GM12891 (cell line): ENCODE measurements around the gene ESYT2.

Source experiments
- DNase-seq: peaks from one replicate; pipeline ENCODE4 v3.0.0; 2011; ENCODE audit warnings: low spot score; ENCODE audit not compliant: insufficient read length
- FAIRE-seq: peaks from 2 replicates; lab custom pipeline; 2011; peaks lifted over from hg19 to GRCh38; lab: Jason Lieb, UNC
- PAX5 ChIP-seq: IDR thresholded peaks from 2 replicates; pipeline ENCODE4 v1.6.1; 2011; ENCODE audit warnings: low read length, moderate library complexity, mild to moderate bottlenecking; ENCODE audit not compliant: insufficient read depth, severe bottlenecking
- POLR2A ChIP-seq: IDR thresholded peaks from 2 replicates; pipeline ENCODE4 v1.6.1; 2011; ENCODE audit warnings: low read depth, low read length, control low read depth
- POLR2AphosphoS5 ChIP-seq: IDR thresholded peaks from 2 replicates; pipeline ENCODE4 v1.6.1; 2011; ENCODE audit warnings: low read depth, low read length, control low read depth
- POU2F2 ChIP-seq: IDR thresholded peaks from 2 replicates; pipeline ENCODE4 v1.6.1; 2011; ENCODE audit warnings: low read depth, mild to moderate bottlenecking, control low read depth, low read length, moderate library complexity
- SPI1 ChIP-seq: IDR thresholded peaks from 2 replicates; pipeline ENCODE4 v1.6.1; 2011; ENCODE audit warnings: low read depth, low read length, control low read depth
- TAF1 ChIP-seq: IDR thresholded peaks from 2 replicates; pipeline ENCODE4 v1.6.1; 2011; ENCODE audit warnings: low read depth, low read length, control low read depth

ESYT2 gene

DNA sequence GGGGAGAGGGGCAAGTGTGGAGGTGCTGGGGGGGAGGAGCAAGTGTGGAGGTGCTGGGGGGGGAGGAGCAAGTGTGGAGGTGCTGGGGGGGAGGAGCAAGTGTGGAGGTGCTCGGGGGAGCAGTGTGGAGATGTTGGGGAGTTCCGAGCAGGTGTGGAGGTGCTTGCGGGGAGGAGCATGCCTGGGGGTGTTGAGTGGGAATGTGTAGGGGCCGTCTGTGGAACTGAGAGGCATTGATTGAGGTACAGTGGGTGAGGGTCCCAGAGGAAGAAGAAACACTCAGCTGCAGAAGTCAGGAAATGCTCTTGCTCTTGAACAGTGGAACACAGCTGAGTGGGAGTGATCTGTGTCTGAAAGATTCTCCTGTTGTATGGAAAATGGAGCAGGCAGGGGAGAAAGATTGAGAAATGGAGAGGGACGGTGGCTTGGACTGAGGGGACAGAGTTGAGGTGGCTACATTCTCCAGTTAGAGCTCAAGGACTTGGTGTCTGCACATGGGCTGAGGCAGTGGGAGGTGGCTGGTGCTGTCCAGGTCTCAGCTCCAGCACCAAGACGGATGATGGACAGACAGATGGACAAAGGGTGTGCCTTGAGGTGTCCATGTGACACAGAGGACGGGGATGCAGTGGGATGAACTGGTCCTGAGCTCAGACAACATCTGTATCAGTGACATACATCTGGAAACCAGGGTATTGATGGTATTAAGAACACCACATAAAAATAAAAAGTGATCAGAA is 99.5 kb downstream of the ESYT2 start:
- FAIRE-seq (no peak), DNase-seq (no peak)
- TF ChIP-seq POU2F2: no peak
- no peak for TF ChIP-seq PAX5
- no peak for TF ChIP-seq POLR2AphosphoS5
- no peak for TF ChIP-seq POLR2A
- no peak for TF ChIP-seq SPI1
- TF ChIP-seq TAF1: no peak

DNA sequence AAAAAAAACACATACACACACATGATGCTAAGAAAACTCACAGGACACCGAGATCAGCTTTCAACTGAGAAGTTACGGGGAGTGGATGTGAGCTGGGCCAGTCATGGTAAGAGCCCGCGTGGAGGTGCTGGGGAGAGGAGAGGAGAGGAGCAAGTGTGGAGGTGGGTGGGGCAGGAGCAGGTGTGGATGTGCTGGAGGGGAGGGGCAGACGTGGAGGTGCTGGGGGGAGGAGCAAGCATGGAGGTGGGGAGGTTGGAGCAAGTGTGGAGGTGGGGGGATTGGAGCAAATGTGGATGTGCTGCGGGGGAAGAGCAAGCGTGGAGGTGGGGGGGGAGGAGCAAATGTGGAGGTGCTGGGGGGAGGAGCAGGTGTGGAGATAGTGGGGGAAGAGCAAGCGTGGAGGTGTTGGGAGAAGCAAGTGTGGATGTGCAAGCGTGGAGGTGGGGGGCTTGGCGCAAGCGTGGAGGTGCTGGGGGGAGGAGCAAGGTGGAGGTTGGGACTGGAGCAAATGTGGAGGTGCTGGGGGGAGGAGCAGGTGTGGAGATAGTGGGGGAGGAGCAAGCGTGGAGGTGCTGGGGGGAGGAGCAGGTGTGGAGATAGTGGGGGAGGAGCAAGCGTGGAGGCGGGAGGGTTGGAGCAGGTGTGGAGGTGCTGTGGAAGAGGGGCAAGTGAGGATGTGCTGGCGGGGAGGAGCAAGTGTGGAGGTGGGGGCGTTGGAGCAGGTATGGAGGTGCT is 100.2 kb downstream of the ESYT2 start:
- DNase-seq (no peak), FAIRE-seq (no peak)
- TF ChIP-seq SPI1 (no peak), TAF1 (no peak), PAX5 (no peak), POLR2AphosphoS5 (no peak), POU2F2 (no peak), POLR2A (no peak)

DNA sequence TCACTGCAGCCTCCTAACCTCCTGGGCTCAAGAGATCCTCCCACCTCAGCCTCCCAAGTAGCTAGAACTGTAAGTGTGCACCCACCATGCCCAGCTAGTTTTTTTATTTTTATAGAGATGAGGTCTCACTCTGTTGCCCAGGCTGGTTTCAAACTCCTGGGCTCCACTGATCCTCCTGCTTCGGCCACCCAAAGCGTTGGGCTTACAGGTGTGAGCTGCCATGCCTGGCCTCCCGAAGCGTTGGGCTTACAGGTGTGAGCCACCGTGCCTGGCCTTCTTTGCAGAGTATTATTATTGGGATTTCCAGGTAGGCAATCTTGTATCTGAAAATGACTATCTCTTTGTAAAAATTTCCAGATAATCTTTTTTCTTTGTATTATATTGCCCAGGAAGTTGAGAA is 101.6 kb downstream of the ESYT2 start:
- FAIRE-seq (no peak), DNase-seq (no peak)
- TF ChIP-seq TAF1 (no peak), POLR2A (no peak), PAX5 (no peak), SPI1 (no peak), POLR2AphosphoS5 (no peak), POU2F2 (no peak)

DNA sequence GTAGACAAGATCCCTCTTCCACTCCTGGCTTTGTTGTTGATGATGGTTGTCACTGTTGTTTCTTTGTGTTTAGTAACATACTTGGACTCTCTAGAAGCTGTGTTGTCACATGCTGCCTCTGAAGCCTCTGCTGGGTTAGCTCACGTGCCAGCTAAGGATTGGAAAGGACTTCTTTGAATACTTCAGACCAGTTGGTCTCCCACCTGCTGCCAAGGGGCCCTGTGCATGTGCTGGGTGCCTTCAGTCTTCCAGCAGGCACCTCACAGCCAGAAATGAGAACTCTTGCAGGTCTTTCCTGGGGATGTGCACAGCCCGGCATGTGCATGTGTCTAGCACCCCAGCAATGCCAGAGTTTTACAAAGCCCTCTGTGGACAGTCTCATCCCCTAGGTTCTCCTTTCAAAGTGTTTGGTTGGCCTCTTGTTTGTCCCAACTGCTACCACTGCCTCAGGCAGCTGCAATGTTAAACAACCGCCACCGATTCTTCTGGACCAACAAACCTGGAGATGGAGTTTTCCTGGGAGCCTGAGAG is 103.0 kb downstream of the ESYT2 start:
- no peak for TF ChIP-seq PAX5
- no peak for TF ChIP-seq POU2F2
- no peak for TF ChIP-seq TAF1
- no peak for TF ChIP-seq POLR2AphosphoS5
- TF ChIP-seq POLR2A: no peak
- TF ChIP-seq SPI1: no peak
- DNase-seq: no peak
- no peak for FAIRE-seq

DNA sequence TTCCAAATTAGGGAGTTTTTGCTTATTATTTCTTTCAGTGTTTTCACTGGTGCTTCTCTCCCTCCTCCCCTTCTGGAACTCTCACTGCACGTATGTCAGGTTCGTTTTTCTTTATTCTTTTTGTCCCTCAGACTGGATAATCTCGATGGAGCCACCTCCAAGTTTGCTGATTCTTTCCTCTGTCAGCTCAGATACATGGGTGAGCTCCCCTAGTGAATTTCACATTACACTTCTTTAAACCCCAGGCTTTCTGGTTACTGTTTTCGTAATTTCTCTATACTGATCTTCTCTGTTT is 103.9 kb downstream of the ESYT2 start:
- no peak for FAIRE-seq
- no peak for DNase-seq
- TF ChIP-seq POU2F2: no peak

DNA sequence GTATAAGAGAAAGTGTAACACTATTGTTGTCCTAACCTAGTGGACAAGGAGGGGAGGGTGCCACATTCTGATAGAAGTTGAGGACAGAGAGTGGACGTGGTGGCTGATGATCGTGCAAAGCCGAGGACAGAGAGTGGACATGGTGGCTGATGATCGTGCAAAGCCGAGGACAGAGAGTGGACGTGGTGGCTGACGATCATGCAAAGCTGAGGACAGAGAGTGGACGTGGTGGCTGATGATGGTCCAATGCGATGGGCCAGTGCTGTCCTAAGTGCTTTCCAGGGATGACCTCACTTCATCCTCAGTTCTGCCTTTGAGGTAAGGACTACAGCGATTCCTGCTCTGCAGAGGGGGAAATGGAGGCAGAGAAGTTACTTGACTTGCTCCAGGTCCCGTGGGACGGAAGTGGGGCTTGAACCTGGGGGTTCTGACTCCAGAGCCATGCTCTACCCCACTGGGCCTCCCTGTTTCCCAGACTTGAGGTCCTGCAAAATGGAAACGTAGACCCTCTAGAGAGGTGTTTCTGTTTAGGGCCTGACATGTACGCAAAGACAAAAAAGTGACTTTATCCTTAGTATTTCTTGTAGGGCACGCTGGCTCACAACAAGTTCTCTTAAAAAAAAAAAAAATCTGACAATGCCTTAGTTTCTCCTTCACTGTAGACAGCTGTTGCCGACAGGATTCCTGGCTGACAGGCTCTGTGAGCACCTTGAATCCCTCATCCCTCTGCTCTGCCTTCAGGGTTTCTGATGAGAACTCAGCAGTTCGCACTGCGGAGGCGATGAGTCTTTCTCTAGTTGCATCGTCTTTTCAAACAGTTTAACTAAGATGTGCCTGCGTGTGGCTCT is 104.4 kb downstream of the ESYT2 start:
- DNase-seq (no peak), FAIRE-seq (no peak)
- no peak for TF ChIP-seq POLR2AphosphoS5
- TF ChIP-seq PAX5: no peak
- no peak for TF ChIP-seq POLR2A
- TF ChIP-seq POU2F2: no peak
- TF ChIP-seq TAF1: no peak
- no peak for TF ChIP-seq SPI1

DNA sequence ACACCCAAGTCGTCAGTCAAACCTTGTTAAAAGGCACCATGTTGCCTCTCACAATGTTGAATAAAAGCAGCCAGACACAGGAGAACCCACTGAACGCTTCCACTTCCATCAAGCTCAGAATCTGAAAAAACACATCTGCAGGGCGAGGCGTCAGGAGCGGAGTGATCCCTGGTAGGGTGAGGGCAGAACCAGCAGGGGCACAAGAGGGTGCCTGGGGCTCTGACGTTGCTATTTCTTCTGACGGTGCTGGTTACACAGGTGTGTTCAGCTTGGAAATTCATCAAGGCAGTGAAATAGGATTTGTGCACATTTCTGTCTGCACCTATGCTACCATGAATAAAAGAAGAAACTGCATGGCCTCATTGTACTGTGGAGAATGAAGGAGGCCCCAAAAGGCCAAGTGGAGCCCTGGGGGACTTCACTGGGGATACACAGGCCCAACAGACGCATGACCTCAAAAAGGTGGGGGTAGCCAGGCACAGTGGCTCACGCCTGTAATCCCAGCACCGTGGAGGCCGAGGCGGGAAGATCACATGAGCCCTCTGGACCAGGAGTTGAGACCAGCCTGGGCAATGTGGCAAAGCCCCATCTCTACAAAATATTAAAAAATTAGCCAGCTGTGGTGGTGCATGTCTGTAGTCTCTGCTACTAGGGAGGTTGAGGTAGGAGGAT is 105.5 kb downstream of the ESYT2 start:
- TF ChIP-seq SPI1 (no peak), POLR2A (no peak), TAF1 (no peak), PAX5 (no peak), POLR2AphosphoS5 (no peak), POU2F2 (no peak)
- FAIRE-seq (no peak), DNase-seq (no peak)

DNA sequence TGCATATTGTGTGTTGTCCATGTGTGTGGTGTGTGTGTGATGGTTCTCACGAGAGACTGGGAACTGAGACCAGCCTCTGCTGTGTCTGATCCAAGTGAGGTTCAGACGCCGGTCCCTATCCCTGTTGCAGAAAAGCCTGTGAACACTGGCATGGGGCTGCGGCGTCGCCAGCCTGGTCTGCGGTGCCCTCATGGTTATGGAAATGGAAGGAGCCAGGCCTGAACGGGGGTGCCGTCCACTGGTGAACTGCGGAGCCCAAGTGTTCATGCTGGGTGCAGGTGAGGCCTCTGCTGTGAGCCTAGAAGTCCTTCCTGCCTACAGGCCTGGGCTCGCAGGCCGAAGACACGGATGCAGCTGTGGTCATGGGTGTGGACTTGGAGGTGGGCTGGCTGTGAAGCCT is 106.0 kb downstream of the ESYT2 start:
- no peak for FAIRE-seq
- TF ChIP-seq POLR2A (no peak), SPI1 (no peak)
- DNase-seq: no peak

DNA sequence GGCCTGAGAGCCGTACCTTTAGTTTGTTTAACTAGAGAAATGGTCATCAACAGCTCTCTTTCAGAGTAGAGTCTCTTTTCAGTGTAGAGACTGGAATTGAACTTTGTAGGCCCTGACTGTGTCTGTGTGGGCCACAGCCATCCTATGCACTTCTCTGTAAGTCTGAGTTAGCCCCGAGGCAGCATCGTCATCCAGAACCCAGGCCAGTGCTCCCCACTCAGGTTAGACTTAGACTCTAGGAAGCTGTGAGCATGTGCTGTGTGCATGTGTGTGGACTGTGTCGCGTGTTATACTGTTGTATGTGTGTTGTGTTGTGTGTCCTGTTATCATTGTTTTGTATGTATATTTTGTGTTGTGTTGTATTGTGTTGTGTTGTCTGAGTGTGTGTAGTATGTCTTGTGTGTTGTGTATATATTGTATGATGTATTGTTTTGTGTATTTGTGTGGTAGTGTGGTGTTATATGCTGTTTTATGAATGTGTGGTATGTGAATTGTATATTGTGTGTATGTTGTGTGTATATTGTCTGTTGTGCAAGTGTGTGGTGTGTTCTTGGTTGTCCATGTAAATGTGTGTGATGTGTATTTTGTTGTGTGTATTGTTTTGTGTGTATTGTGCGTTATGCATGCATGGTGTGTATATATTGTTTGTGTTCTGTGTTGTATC is 106.6 kb downstream of the ESYT2 start:
- FAIRE-seq (peak; percentile 78), DNase-seq (no peak)

More for the DNA sequence above, 106.6 kb downstream of the ESYT2 start:
- TF ChIP-seq POU2F2: no peak
- TF ChIP-seq TAF1: no peak
- no peak for TF ChIP-seq POLR2AphosphoS5
- TF ChIP-seq PAX5: no peak
